Liver (tissue), 9 donors: Measurements from ENCODE around the gene BFSP1. TPM values are rescaled to one million over a fixed set of nuclear protein-coding genes. Genes with fewer than 3 reads are reported as not detected.

ENCODE experiments used
- DNase-seq: peaks from one replicate; pipeline ENCODE4 v3.0.0-alpha.2; 2017; ENCODE audit warnings: low spot score
- H3K27ac ChIP-seq, 2 donors: one replicate each; pipeline ENCODE4 v1.7.0; 2013; ENCODE audit warnings: inconsistent platforms in 2 of 2, low read length in 2 of 2, control low read depth in 1 of 2, low read depth in 1 of 2, mild to moderate bottlenecking in 1 of 2
- H3K27me3 ChIP-seq, 4 donors: one replicate each; pipeline versions ENCODE4 v1.6.1 to v1.7.0; 2013; ENCODE audit warnings: low read length in 3 of 4, inconsistent platforms in 1 of 4, mild to moderate bottlenecking in 1 of 4, moderate library complexity in 1 of 4; ENCODE audit not compliant: control insufficient read depth in 4 of 4, insufficient read depth in 4 of 4
- H3K36me3 ChIP-seq, 4 donors: one replicate each; pipeline versions ENCODE4 v1.6.1 to v1.7.0; 2013; ENCODE audit warnings: low read length in 3 of 4, mild to moderate bottlenecking in 3 of 4, low read depth in 1 of 4, moderate library complexity in 1 of 4; ENCODE audit not compliant: control insufficient read depth in 4 of 4, insufficient read depth in 3 of 4
- H3K4me1 ChIP-seq, 4 donors: one replicate each; pipeline versions ENCODE4 v1.6.1 to v1.7.0; 2013; ENCODE audit warnings: low read length in 3 of 4, mild to moderate bottlenecking in 3 of 4, moderate library complexity in 1 of 4; ENCODE audit not compliant: control insufficient read depth in 4 of 4, insufficient read depth in 4 of 4
- H3K4me3 ChIP-seq, 3 donors: one replicate each; pipeline versions ENCODE4 v1.6.1 to v1.7.0; 2013; ENCODE audit warnings: low read length in 3 of 3, control low read depth in 1 of 3, low read depth in 1 of 3, mild to moderate bottlenecking in 1 of 3
- H3K9ac ChIP-seq, 2 donors: one replicate each; pipeline ENCODE4 v1.7.0; 2013; ENCODE audit warnings: low read length in 2 of 2, mild to moderate bottlenecking in 2 of 2, moderate library complexity in 2 of 2, control low read depth in 1 of 2, low read depth in 1 of 2
- H3K9me3 ChIP-seq, 4 donors: one replicate each; pipeline versions ENCODE4 v1.6.1 to v1.7.0; 2013; ENCODE audit warnings: low read length in 3 of 4; ENCODE audit not compliant: control insufficient read depth in 4 of 4
- CTCF ChIP-seq: fragments of 150-350 bp; IDR thresholded peaks from 2 replicates; pipeline ENCODE4 v1.5.1; 2017; ENCODE audit warnings: improper control_type of control experiment, low read depth, low read length; ENCODE audit not compliant: missing input control
- EGR1 ChIP-seq, 2 donors: IDR thresholded peaks; 2 replicates each; pipeline ENCODE4 v1.6.1; 2016 to 2018; ENCODE audit warnings: antibody characterized with exemption in 2 of 2, low read depth in 2 of 2
- FOXA1 ChIP-seq: IDR thresholded peaks from 2 replicates; pipeline ENCODE4 v1.6.1; 2016; ENCODE audit warnings: antibody characterized with exemption
- FOXA2 ChIP-seq: IDR thresholded peaks from 2 replicates; pipeline ENCODE4 v1.6.1; 2016; ENCODE audit warnings: antibody characterized with exemption
- GABPA ChIP-seq, 2 donors: IDR thresholded peaks in 1 of 2; conservative IDR thresholded peaks in 1 of 2; 2 replicates each; pipeline ENCODE4 v1.6.1; 2016; ENCODE audit warnings: antibody characterized with exemption in 2 of 2, mild to moderate bottlenecking in 1 of 2, moderate library complexity in 1 of 2
- HNF4A ChIP-seq, 2 donors: conservative IDR thresholded peaks; 2 replicates each; pipeline ENCODE4 v1.6.1; 2016; ENCODE audit warnings: antibody characterized with exemption in 2 of 2, mild to moderate bottlenecking in 2 of 2
- HNF4G ChIP-seq: IDR thresholded peaks from 2 replicates; pipeline ENCODE4 v1.6.1; 2016; ENCODE audit warnings: antibody characterized with exemption
- JUND ChIP-seq, 2 donors: IDR thresholded peaks; 2 replicates each; pipeline ENCODE4 v1.6.1; 2016; ENCODE audit warnings: antibody characterized with exemption in 2 of 2
- NR2F2 ChIP-seq: IDR thresholded peaks from 2 replicates; pipeline ENCODE4 v1.6.1; 2016; ENCODE audit warnings: antibody characterized with exemption
- RAD21 ChIP-seq, 2 donors: IDR thresholded peaks; 2 replicates each; pipeline ENCODE4 v1.6.1; 2016; ENCODE audit warnings: antibody characterized with exemption in 2 of 2, mild to moderate bottlenecking in 2 of 2
- RXRA ChIP-seq, 2 donors: IDR thresholded peaks; 2 replicates each; pipeline ENCODE4 v1.6.1; 2017 to 2018; ENCODE audit warnings: antibody characterized with exemption in 2 of 2, mild to moderate bottlenecking in 1 of 2
- SP1 ChIP-seq: IDR thresholded peaks from 2 replicates; pipeline ENCODE4 v1.6.1; 2018; ENCODE audit warnings: antibody characterized with exemption, mild to moderate bottlenecking
- TAF1 ChIP-seq: conservative IDR thresholded peaks from 2 replicates; pipeline ENCODE4 v1.6.1; 2016; ENCODE audit warnings: antibody characterized with exemption, mild to moderate bottlenecking
- YY1 ChIP-seq: IDR thresholded peaks from 2 replicates; pipeline ENCODE4 v1.6.1; 2016; ENCODE audit warnings: antibody characterized with exemption, mild to moderate bottlenecking
- ZBTB33 ChIP-seq: IDR thresholded peaks from 2 replicates; pipeline ENCODE4 v1.6.1; 2016; ENCODE audit warnings: antibody characterized with exemption
- WGBS: extraction: QIAGEN DNeasy Blood & Tissue Kit; methylation state at CpG from one replicate; pipeline ENCODE4 v1.1.7; 2013; 5-methylcytosine and 5-hydroxymethylcytosine counted together
- polyA plus RNA-seq, 2 donors: library from polyadenylated mRNA; stranded (reverse) in 1 of 2; unstranded in 1 of 2; fragments of 200-250 nt in 1 of 2; fragments of >200 nt in 1 of 2; fragmentation: Nextera tagmentation in 1 of 2; extraction: Ambion mirVana in 1 of 2; gene quantifications; one replicate each; pipeline versions ENCODE4 v1.2.1 to v1.2.3, GENCODE V29; 2013 to 2015
- total RNA-seq, 2 donors: library from RNA; depleted of rRNA; stranded (reverse); fragments of >200 nt; gene quantifications; one replicate each; pipeline ENCODE4 v1.2.3, GENCODE V29; 2014
- TF ChIP-seq, protein P1 (sequence below): IDR thresholded peaks from 2 replicates; pipeline ENCODE4 v1.6.1; 2016; ENCODE audit warnings: antibody characterized with exemption
- TF ChIP-seq, protein P2 (sequence below): IDR thresholded peaks from 2 replicates; pipeline ENCODE4 v1.6.1; 2016; ENCODE audit warnings: antibody characterized with exemption
- TF ChIP-seq, protein P3 (sequence below): IDR thresholded peaks from 2 replicates; pipeline ENCODE4 v1.6.1; 2016; ENCODE audit warnings: antibody characterized with exemption, mild to moderate bottlenecking
- donor health status: healthy.
- donor health status: healthy.
- donor health status: healthy.
- donor health status: healthy.
- donor health status: healthy.

The BFSP1 gene
- total and polyA plus RNA-seq, 4 donors: 0.14 to 0.28 (median 0.21) TPM

DNA sequence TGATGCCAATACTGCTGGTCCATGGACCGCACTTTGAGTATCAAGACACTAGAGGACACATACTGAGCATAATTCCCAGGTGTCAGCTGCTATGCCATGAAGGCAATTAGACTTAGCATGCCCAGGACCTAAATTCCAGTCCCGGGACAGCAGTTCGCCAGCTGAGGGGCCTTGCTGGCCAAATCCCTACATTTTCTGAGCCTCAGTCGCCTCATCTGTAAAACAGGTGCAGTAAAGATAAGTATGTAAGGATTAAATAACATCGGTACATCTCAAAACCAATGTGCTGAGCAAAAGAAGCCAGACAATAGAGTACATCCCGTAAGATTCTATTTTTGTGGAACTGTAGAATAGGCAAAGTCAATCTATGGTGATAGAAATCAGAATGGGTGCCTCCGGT lies 1.0 kb downstream of the BFSP1 start:
- no peak overlapping the region for H3K9ac ChIP-seq
- DNase-seq: no peak
- H3K36me3 ChIP-seq: no peaks in the 10 kb centered on the region
- WGBS: 84% methylated on average over 7 of the region's 7 CpGs
- H3K27me3 ChIP-seq: no peaks in the 10 kb centered on the region
- TF ChIP-seq HNF4G: no peak
- TF ChIP-seq, protein P1, sequence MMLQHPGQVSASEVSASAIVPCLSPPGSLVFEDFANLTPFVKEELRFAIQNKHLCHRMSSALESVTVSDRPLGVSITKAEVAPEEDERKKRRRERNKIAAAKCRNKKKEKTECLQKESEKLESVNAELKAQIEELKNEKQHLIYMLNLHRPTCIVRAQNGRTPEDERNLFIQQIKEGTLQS: no peak
- no peak for TF ChIP-seq NR2F2
- TF ChIP-seq ZBTB33: no peak
- TF ChIP-seq TAF1: no peak
- no peak for TF ChIP-seq YY1
- no peak for TF ChIP-seq RXRA (IDR thresholded peaks at IDR 0.05)
- no peak for TF ChIP-seq JUND (IDR thresholded peaks at IDR 0.05)
- no peak for TF ChIP-seq CTCF
- TF ChIP-seq SP1: no peak
- no peak for TF ChIP-seq GABPA (IDR thresholded peaks at IDR 0.05 in 1 of 2, conservative IDR thresholded peaks at IDR 0.05 in 1 of 2)
- no peak for TF ChIP-seq RAD21 (IDR thresholded peaks at IDR 0.05)
- no peak for TF ChIP-seq HNF4A (conservative IDR thresholded peaks at IDR 0.05)
- TF ChIP-seq, protein P2, sequence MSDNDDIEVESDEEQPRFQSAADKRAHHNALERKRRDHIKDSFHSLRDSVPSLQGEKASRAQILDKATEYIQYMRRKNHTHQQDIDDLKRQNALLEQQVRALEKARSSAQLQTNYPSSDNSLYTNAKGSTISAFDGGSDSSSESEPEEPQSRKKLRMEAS: no peak
- no peak for TF ChIP-seq EGR1 (IDR thresholded peaks at IDR 0.05; ENCODE audit: low read depth in 2 of 2)
- TF ChIP-seq FOXA2: no peak
- TF ChIP-seq, protein P3, sequence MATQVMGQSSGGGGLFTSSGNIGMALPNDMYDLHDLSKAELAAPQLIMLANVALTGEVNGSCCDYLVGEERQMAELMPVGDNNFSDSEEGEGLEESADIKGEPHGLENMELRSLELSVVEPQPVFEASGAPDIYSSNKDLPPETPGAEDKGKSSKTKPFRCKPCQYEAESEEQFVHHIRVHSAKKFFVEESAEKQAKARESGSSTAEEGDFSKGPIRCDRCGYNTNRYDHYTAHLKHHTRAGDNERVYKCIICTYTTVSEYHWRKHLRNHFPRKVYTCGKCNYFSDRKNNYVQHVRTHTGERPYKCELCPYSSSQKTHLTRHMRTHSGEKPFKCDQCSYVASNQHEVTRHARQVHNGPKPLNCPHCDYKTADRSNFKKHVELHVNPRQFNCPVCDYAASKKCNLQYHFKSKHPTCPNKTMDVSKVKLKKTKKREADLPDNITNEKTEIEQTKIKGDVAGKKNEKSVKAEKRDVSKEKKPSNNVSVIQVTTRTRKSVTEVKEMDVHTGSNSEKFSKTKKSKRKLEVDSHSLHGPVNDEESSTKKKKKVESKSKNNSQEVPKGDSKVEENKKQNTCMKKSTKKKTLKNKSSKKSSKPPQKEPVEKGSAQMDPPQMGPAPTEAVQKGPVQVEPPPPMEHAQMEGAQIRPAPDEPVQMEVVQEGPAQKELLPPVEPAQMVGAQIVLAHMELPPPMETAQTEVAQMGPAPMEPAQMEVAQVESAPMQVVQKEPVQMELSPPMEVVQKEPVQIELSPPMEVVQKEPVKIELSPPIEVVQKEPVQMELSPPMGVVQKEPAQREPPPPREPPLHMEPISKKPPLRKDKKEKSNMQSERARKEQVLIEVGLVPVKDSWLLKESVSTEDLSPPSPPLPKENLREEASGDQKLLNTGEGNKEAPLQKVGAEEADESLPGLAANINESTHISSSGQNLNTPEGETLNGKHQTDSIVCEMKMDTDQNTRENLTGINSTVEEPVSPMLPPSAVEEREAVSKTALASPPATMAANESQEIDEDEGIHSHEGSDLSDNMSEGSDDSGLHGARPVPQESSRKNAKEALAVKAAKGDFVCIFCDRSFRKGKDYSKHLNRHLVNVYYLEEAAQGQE: no peak
- no peaks in the 10 kb centered on the region for H3K9me3 ChIP-seq
- no peak overlapping the region for H3K27ac ChIP-seq
- peaks cover 0 to 8% (median 6%) of the 10 kb centered on the region in 4 donors for H3K4me1 ChIP-seq
- H3K4me3 ChIP-seq: no peak overlapping the region

GRCh38 chr20:17529586-17529985 lies 1.6 kb downstream of the BFSP1 start:
- Histone ChIP-seq H3K27ac (no peak overlapping the region), H3K27me3 (no peaks in the 10 kb centered on the region), H3K9ac (no peak overlapping the region), H3K4me1 (peaks cover 0 to 8% (median 6%) of the 10 kb centered on the region in 4 donors), H3K9me3 (no peaks in the 10 kb centered on the region), H3K4me3 (no peak overlapping the region), H3K36me3 (no peaks in the 10 kb centered on the region)
- TF ChIP-seq EGR1 (IDR thresholded peaks at IDR 0.05; ENCODE audit: low read depth in 2 of 2) (no peak), RXRA (IDR thresholded peaks at IDR 0.05) (no peak), FOXA1 (no peak), YY1 (no peak), RAD21 (IDR thresholded peaks at IDR 0.05) (no peak), HNF4G (no peak), NR2F2 (no peak), FOXA2 (no peak)
- TF ChIP-seq, protein P3: no peak
- TF ChIP-seq, protein P1: no peak
- TF ChIP-seq, protein P2: no peak
- DNase-seq: no peak
